KOPT-K1 (cell line): Measurements from ENCODE around the gene RHCG.

Source experiments
- H3K27ac ChIP-seq: fragments of 200-600 bp; sonication (generic); 2 replicates; pipeline ENCODE4 v1.5.1; 2016; ENCODE audit warnings: antibody characterized with exemption, mild to moderate bottlenecking, low read depth, low read length; ENCODE audit not compliant: poor library complexity, severe bottlenecking
- H3K36me3 ChIP-seq: fragments of 200-600 bp; sonication (generic); 2 replicates; pipeline ENCODE4 v1.5.1; 2017; ENCODE audit warnings: antibody characterized with exemption, mild to moderate bottlenecking, low read length, moderate library complexity; ENCODE audit not compliant: insufficient read depth
- H3K9me3 ChIP-seq: fragments of 200-600 bp; sonication (generic); 2 replicates; pipeline ENCODE4 v1.5.1; 2017; ENCODE audit warnings: antibody characterized with exemption, low read length, mild to moderate bottlenecking; ENCODE audit not compliant: insufficient read depth, poor library complexity, severe bottlenecking

RHCG gene

DNA sequence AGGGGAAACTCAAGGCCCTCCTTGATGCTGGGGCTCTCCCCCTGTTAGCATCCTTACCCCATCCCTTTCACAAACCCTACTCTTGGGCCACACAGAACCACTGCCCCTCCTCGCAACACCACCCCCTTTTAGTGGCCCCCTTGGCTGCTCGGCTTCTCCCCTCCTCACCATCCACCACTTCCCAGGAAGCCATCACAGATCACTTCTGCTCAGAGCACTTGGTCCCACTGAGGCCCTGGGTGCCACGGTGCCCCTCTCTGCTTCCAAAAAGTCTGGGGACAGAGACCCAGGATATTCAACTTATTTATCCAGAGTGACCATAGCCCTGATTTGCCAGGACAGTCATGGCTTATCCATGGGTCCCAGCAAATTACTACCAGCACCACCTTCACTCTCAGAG lies 2.4 kb downstream of the RHCG start:
- H3K36me3 ChIP-seq, result no peaks in the 10 kb centered on the region
- H3K9me3 ChIP-seq, result no peaks in the 10 kb centered on the region
- no peak overlapping the region for H3K27ac ChIP-seq

DNA sequence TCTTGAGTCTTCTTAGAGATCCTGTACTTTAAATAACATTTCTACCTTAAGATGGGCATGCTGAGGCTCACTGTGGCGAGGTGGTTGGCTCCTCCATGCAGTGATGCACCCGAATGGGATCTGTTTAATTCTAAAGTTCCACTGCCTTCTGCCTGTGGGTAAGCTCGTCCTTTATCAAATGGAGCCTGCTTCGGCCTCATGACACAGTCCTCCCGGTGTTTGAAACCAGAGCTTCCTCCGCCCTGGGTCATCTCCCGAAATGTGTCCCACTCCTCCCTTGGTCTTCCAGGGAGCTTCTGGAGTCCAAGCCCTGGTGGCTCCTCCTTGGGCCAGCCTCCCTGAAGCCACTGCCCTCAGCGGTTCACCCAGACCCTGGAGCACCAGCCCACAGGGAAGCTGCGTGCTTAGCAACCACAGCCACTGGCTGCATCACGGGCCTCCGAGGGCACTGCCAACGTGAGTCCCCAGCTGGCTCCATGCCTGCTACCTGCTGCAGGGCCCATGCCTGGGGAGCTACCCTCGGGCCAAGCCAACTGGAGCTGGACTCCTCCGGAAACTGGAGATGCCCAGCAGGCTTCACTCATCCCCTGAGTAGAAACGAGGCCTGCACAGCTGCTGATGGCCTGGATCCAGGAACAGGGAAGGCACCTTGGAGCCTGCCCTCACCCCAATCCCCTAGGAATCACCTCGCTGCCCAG lies 3.3 kb downstream of the RHCG start:
- no peaks in the 10 kb centered on the region for H3K36me3 ChIP-seq
- H3K9me3 ChIP-seq, result no peaks in the 10 kb centered on the region

DNA sequence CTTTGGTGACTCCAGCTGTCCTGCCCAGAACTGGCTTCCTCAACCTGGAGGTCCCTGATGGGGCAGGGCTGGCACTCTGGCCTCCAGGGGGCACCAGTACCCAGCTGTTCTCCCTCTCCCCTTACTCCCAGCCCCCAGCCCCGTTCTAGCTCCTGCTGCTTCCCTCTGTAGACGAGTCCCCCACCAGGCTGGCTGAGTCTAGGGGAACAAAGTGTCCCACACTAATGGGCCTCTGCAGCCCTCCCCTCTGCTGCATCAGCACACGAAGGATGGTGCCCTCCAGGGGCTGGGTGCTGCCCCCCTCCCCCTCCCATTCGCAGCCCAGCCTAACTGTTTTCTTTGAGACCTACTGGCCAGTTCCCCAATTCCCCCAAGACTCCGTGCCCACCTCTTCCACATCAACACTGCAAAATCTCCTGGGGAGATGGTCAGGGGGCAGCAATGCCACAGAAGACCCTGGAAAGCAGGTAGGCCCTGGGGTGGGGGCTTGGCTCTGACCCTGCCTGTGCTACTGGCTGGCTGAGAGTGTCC lies 4.2 kb downstream of the RHCG start:
- Histone ChIP-seq H3K9me3 (no peaks in the 10 kb centered on the region), H3K27ac (no peak overlapping the region), H3K36me3 (no peaks in the 10 kb centered on the region)

More for the DNA sequence above, 3.3 kb downstream of the RHCG start:
- no peak overlapping the region for H3K27ac ChIP-seq

DNA sequence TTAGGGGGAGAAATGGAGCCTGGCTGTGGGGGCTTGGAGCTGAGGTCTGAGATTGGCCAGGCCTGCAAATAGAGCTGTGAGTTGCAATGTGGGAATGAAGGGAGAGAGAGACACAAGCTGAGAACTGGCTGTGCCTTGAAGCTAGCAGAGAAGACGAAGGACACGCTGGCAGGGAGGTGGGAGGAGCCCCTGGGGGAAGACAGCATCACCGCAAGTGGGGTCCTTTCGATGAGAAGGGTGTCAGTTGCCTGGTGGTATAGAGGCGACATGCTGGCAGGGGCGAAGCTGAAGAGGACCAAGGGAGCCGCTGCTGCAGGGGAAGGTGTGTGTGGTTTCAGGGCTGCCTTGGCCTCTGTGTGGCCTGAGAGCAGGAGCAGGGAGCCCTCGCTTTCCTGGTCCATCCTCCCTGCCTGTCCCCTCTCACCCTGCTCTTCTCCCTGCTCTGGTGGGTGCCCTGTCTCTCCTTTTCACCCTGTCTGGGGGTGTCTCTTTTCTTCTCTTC lies 5.5 kb downstream of the RHCG start:
- Histone ChIP-seq H3K36me3 (no peaks in the 10 kb centered on the region), H3K9me3 (no peaks in the 10 kb centered on the region), H3K27ac (no peak overlapping the region)

DNA sequence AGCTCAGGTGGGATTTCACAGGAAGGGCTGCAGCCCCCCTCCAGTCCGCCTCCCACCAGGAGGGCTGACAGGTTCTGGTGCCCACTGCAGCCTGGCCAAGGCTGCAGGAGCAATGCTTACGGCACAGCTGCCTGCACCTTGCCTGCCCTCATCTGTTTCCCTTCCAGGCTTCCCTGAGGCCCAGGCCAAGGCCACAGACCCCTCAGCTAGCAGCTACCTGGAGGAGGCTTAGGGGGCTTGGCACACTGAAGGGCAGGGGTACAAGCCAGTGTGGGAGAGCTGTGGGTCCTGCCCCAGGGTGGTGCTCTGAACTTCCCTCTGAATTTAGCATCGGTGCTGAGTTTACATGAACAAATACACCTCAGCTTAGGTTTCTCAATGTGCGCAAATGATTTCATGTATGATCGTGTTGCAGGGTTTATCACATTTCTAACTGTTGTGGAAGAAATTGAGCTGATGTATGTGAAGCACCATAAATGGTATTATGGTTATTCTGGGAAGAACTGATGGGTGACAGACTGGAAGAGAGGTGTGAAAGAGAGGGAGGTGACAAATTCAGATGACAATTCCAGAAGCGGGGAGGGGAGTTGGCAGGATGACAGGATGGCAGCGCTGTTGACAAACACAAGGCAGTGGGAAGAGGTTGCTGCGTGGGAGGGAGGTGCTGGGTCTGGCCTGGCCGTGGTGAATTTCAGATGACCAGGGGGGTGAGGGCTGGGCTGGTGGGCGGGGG lies 6.1 kb downstream of the RHCG start:
- Histone ChIP-seq H3K27ac (no peak overlapping the region), H3K36me3 (no peaks in the 10 kb centered on the region), H3K9me3 (no peaks in the 10 kb centered on the region)

DNA sequence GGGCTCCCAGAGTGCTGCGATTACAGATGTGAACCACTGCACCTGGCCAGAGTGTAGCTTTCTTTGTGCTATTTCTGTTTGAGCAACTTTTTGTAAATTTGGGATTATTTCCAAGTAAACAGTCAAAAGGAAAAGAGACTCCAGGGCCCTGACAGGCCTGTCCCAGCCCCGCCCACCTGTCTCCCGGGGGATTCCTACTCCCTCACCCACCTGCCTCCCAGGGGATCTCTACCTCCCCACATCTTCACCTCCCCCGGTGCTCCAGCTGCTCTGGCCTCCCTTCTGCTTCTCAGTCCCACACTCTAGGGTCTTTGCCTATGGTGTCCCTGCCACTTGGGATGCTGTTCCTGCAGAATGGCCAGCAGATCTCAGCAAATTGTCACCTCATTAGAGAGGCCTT lies 7.0 kb downstream of the RHCG start:
- H3K36me3 ChIP-seq, result no peaks in the 10 kb centered on the region
- H3K27ac ChIP-seq, result no peak overlapping the region
- no peaks in the 10 kb centered on the region for H3K9me3 ChIP-seq

DNA sequence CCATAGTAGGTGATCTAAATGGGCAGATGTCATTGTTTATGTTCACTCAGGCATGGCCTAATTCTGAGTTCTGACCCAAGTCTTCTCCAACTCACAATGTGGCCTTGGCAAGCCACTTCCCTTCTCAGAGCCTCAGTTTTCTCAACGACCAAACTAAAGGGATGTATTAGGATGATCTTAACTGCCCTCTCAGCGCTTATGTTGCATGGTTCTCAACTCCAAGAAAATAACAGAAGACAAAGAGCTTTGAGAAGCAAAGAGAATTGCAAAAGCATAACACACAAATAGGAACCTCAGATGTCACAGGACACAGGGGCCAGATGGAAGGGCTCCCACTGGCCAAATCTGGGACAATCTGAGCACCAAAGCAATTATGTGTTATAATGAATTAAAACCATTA lies 8.6 kb downstream of the RHCG start:
- Histone ChIP-seq H3K36me3 (no peaks in the 10 kb centered on the region), H3K27ac (no peak overlapping the region), H3K9me3 (no peaks in the 10 kb centered on the region)

DNA sequence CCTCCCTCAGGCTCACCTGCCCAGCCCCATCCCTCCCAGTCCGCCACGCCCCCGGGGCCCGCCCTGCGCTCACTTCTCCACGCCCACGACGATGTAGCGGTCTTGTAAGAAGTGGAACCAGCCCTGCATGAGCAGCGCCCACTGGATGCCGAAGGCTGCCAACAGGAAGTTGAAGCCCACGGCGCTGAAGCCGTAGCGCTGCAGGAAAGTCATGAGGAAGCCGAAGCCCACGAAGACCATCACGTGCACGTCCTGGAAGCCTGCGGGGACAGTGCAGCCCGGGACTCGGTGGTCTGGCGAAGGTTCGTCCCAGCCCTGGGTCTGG lies 9.7 kb downstream of the RHCG start:
- no peak overlapping the region for H3K27ac ChIP-seq
- H3K9me3 ChIP-seq, result no peaks in the 10 kb centered on the region
- no peaks in the 10 kb centered on the region for H3K36me3 ChIP-seq

DNA sequence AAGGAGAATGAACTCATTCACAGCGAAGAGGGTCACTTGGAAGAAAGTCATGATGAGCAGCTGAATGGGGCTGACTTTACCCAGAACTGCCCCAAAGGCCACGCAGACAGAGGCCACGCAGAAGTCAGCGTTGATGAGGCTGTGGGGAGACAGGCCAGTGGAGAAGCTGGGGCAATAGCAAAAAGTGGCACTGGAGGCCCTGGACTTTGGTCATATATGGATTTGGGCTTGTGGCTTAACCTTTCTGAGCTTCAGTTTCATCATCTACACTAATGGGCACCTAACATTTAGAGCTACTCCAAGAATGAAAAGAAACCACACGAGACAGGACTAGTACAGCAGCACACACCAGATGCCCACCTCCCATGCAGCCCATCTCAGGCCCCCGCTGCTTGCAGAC lies 13.3 kb downstream of the RHCG start:
- H3K36me3 ChIP-seq, result no peaks in the 10 kb centered on the region
- H3K9me3 ChIP-seq, result no peaks in the 10 kb centered on the region
- H3K27ac ChIP-seq, result no peak overlapping the region

DNA sequence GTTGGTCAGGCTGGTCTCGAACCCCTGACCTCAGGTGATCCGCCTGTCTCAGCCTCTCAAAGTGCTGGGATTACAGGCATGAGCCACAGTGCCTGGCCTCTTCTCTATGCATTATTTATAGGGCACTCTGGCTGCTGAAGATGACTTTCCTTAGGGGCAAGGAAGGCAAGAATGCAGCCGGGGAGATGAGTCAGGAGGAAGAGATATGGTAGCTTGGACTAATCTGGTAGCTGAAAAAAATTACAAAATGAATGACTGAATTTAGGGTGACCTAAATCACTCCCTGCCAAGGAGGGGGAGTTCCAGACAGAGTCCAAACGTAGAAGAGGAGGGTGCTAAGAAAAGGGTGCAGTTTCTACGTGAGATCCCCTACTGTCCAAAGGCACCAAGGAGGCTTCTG lies 14.2 kb downstream of the RHCG start:
- H3K27ac ChIP-seq, result no peak overlapping the region

DNA sequence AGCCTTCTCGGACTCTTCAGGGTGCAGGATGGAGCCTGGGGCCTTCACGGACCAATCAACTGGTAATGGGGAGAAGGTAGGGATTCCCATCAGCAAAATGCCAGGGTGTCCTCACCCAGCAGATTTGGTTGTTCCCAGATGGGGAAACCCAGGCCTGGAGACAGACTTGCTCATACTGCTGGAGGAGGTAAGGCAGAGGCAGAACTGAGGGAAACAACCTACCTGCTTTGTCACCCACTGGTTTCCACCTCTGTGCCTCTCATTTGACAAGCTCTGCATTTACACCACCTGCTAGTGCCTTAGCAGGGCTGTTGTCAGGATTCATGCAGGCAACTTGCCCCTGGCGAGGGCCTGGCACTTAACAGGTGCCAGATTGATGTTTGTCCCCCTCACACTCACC lies 15.9 kb downstream of the RHCG start:
- Histone ChIP-seq H3K27ac (no peak overlapping the region), H3K36me3 (no peaks in the 10 kb centered on the region), H3K9me3 (no peaks in the 10 kb centered on the region)

More for the DNA sequence above, 14.2 kb downstream of the RHCG start:
- Histone ChIP-seq H3K9me3 (no peaks in the 10 kb centered on the region), H3K36me3 (no peaks in the 10 kb centered on the region)

DNA sequence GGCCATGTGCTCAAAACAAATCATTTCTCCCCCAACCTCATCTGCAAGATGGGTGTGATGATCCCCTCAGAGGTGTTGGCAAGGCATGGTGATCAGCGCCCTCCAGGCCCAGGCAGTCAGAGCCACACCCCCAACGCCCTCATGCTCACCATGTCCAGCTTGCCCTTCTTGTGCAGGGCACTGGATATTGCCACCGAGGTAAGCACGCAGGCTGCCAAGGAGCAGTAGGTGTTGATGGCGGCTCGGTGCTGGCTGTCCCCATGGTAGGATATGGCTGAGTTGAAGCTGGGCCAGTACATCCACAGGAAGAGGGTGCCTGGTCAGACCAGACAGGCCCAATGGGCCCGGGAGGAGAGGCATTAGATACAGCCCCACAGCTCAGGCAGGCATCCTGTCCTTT lies 17.2 kb downstream of the RHCG start:
- H3K36me3 ChIP-seq, result no peaks in the 10 kb centered on the region
- H3K27ac ChIP-seq, result no peak overlapping the region
- H3K9me3 ChIP-seq, result no peaks in the 10 kb centered on the region

DNA sequence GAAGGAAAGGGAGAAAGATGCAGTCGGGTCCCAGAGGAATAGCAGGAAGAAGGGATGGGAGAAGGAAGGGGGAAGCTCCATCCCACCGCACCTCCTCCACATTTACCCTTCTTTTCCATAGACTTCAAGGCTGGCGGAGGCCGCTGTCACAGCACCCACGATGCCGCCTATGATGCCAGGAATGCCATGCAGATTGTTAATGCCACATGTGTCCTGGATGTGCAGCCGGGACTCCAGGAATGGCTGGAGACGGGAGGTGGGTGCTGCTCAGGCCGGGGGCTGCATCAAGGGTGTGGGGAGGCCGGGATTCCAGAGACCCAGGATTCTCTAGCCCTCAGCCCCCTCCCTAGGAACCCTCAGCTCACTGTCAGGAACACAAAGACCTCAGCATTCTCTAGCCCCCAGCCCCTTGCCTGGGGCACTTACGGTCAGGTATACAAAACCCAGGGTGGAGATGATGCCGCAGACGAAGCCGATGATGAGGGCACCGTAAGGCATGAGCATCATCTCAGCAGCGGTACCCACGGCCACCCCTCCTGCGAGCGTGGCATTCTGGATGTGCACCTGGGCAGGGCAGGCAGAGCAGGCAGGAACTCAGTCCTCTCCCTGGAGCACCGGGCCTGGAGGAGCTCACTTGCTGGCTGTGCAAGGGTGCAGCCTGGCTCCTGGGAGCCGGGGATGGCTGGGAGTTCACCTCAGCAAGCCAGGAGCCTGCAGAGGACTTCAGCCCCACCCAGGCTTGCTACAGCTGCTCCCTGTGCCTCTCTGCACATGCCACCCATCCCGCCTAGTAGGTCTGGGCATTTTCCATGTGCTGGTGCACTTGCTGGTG lies 18.8 kb downstream of the RHCG start:
- H3K9me3 ChIP-seq, result no peaks in the 10 kb centered on the region
- H3K36me3 ChIP-seq, result no peaks in the 10 kb centered on the region
- no peak overlapping the region for H3K27ac ChIP-seq

DNA sequence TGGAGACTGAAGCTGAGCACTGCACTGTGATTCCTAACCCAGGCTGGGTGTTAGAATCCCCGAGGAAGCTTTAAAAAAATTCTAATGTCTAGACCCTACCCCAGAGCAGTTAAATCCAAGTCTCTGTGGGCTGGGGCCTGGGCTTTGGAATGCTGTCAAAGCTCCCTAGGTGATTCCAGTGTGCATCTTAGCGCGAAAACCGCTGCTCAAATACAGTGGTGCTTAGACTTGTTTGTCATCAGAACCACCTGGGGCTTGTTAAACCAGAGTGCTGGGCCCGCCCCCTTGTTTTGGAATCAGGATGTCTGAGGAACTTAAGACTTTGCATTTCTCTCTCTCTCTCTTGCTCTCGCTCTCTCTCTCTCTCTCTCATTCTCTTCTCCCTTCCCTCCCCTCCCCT lies 20.7 kb downstream of the RHCG start:
- H3K36me3 ChIP-seq, result no peaks in the 10 kb centered on the region
- no peaks in the 10 kb centered on the region for H3K9me3 ChIP-seq
- H3K27ac ChIP-seq, result no peak overlapping the region

DNA sequence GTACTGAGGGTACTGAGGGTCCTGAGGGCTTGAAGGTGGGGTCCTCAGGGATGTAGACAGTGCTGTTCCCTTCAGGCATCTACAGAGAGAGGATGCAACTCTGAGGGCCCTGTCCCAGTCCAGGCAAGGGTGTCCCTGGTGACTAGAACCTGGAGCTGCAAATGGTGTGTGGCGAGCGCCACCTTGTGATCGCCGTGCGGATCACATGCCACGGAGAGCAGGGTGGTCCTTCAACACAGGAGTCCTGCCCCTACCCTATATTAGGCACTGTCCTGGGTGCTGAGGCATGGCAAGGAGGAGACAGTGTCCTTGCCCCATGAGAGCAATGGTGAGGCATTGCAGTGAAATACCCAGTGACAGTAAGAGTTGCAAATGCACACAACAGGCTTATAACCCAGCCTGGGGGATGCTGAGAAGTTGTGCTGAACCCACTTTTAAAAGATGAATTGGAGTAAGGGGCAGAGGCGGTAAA lies 23.6 kb downstream of the RHCG start:
- Histone ChIP-seq H3K9me3 (no peaks in the 10 kb centered on the region), H3K27ac (no peak overlapping the region), H3K36me3 (no peaks in the 10 kb centered on the region)
